ENCODE data around the gene RASGRP2. TPM values are rescaled to one million over a fixed set of nuclear protein-coding genes. Genes with fewer than 3 reads are reported as not detected.

Gene RASGRP2
- total and polyA plus RNA-seq, 10 donors = 148 to 283 (median 213) TPM

DNA sequence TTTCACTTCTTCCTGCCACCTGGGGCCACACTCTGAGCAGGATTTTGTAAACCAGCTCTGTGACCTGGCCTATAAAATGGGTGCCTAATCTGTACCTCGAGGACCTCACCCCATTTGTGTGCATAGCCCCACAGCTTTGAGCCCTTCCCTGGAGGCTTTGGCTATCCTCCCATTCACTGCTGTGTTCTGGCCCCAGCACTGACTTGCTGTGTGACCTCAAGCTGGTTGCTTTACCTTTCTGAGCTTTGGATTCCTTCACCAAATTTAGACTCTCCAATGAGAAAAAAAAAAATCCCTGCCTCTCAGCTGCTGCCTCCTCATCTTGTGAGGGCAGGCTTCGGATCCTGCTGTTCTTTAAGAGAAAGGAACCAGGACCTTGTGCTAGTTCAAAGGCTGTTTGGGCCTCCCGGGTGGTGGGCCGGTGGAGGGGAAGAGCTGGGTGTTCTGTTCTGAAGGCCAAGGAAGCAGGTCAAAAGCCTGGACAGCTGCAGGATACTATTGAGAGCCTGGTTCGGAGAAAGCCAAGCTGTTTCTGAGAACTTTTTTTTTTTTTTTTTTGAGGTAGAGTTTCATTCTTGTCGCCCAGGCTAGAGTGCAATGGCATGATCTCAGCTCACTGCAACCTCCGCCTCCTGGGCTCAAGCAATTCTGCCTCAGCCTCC, 16.9 kb upstream of the RASGRP2 start:
- peak; percentile 66 for DNase-seq
- no peaks in the 10 kb centered on the region for H3K9me3 ChIP-seq
- peak overlapping the region in 7 of 8 donors; percentile 6 to 91 (median 82) for H3K27ac ChIP-seq
- TF ChIP-seq, protein P1, sequence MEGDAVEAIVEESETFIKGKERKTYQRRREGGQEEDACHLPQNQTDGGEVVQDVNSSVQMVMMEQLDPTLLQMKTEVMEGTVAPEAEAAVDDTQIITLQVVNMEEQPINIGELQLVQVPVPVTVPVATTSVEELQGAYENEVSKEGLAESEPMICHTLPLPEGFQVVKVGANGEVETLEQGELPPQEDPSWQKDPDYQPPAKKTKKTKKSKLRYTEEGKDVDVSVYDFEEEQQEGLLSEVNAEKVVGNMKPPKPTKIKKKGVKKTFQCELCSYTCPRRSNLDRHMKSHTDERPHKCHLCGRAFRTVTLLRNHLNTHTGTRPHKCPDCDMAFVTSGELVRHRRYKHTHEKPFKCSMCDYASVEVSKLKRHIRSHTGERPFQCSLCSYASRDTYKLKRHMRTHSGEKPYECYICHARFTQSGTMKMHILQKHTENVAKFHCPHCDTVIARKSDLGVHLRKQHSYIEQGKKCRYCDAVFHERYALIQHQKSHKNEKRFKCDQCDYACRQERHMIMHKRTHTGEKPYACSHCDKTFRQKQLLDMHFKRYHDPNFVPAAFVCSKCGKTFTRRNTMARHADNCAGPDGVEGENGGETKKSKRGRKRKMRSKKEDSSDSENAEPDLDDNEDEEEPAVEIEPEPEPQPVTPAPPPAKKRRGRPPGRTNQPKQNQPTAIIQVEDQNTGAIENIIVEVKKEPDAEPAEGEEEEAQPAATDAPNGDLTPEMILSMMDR (IDR thresholded peaks at IDR 0.05 in 8 of 11, conservative IDR thresholded peaks at IDR 0.05 in 3 of 11) = no peak
- TF ChIP-seq POLR2AphosphoS5 (IDR thresholded peaks at IDR 0.05) (peak in 1 of 3 donors; percentile 49), POLR2A (IDR thresholded peaks at IDR 0.05) (no peak)
- intact Hi-C loops (cut with DNase I; ENCODE audit: low total_unique reads) = no loop called here
- WGBS, 5 donors = 62 to 74% (median 64%) methylated on average over 7 of the region's 7 CpGs
- H3K4me3 ChIP-seq = no peak overlapping the region
- peaks cover 55 to 80% (median 70%) of the 10 kb centered on the region in 6 donors for H3K4me1 ChIP-seq
- no peaks in the 10 kb centered on the region for H3K27me3 ChIP-seq (replicated peaks in 1 of 7)
- H3K36me3 ChIP-seq = peaks cover 0 to 61% (median 33%) of the 10 kb centered on the region in 6 donors

DNA sequence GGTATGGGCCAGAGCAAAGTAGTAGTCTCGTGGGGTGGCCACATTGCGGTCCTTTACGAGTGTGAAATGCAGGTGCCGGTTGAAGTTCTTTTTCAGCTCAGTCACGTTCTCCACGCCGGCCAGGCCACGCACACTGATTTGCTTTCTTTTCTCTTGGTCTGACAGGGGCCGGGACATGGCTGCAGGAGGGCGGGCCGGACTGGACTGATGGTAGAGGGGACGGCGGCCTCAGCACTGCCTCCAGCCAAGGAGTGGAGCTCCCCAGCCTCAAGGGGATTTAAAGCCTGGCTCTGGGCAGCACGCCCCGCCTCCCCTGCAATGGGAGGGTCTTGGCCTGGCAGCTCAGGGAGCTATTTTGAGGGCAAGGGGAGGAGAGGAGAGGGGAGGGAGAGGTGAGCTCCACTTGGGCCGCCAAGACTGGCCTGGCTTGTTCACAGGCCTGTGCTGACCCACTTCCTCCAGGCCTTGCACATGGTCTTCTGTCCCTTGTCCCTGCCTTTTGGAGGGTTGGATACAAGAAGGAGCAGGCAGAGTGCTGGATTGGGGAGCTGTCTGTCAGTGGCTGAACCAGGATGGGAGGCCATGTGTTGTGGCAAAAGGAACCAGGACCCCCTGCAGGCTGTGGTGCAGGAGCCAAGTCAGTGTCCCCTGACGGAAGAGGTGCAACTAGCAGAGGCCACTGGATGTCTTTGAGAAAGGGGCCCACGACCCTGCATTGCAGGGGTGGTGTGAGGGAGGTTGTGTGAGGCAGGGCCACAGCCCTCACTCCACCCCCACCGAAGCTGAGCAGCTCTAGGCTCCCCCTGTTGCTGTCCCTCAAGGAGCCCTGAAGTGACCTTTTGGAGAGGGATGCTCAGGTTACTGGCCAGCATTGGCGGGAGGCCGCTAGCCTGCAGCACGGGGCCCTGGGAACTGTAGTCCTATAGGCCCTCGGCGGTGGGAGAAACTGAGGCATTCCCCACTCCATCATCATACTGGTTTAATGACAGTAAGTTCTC, 16.1 kb upstream of the RASGRP2 start, which contains the start of gene PYGM:
PYGM (minus strand) TSS at position 253 of the 998 bp plus-strand sequence; CDS start at position 177, 76 bp downstream.
- TF ChIP-seq POLR2AphosphoS5 (IDR thresholded peaks at IDR 0.05) (peak; percentile 29 to 72 (median 51)), POLR2A (IDR thresholded peaks at IDR 0.05) (no peak)
- TF ChIP-seq, protein P1 (IDR thresholded peaks at IDR 0.05 in 8 of 11, conservative IDR thresholded peaks at IDR 0.05 in 3 of 11) = no peak
- H3K27me3 ChIP-seq (replicated peaks in 1 of 7) = no peaks in the 10 kb centered on the region
- 65 to 79% (median 76%) methylated on average over 21 to 24 of the region's 24 CpGs for WGBS, 5 donors
- H3K4me3 ChIP-seq = no peak within 1 kb of the TSS
- no peaks in the 10 kb centered on the region for H3K9me3 ChIP-seq
- peak; percentile 73 for DNase-seq
- H3K4me1 ChIP-seq = peaks cover 47 to 71% (median 61%) of the 10 kb centered on the region in 6 donors
- peak within 1 kb of the TSS in 6 of 8 donors; percentile 28 to 91 (median 82) for H3K27ac ChIP-seq
- peaks cover 0 to 52% (median 24%) of the 10 kb centered on the region in 6 donors for H3K36me3 ChIP-seq
- intact Hi-C loops (cut with DNase I; ENCODE audit: low total_unique reads) = no loop called here

DNA sequence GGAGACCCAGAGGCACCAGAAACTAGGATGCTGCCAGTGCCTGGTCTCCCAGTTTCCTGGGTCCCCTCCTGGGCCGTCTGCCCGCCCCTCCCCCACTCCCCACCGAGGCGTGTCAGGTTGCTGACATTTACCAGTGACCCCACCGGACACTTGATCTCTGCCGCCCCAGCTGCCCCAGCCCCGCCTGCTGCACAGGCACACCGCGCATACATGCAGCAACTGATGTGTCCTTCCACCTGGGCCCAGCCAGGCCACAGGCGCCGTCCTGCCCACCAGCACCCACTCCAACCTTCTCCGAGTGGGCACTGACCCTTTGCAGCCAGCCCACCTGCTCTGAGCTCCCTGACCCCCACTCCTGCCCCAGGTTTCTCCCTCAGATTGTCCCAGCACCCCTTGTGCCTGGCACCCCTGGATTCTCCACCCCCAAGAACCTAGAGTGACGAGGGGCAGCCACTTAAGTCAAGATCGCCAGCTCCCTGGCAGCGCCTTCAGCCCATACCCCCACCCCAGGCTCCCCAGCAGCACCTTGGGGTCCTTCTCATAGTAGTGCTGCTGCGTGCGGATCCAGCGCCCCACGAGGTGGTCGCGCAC, 15.3 kb upstream of the RASGRP2 start:
- Histone ChIP-seq H3K36me3 (peaks cover 0 to 49% (median 16%) of the 10 kb centered on the region in 6 donors), H3K4me3 (no peak overlapping the region), H3K9me3 (no peaks in the 10 kb centered on the region), H3K4me1 (peaks cover 39 to 63% (median 54%) of the 10 kb centered on the region in 6 donors), H3K27me3 (replicated peaks in 1 of 7) (no peaks in the 10 kb centered on the region), H3K27ac (peak overlapping the region in 6 of 8 donors; percentile 28 to 91 (median 82))
- DNase-seq = no peak
- 74 to 87% (median 78%) methylated on average over 20 to 21 of the region's 21 CpGs for WGBS, 5 donors
- intact Hi-C loops (cut with DNase I; ENCODE audit: low total_unique reads) = no loop called here
- TF ChIP-seq, protein P1 (IDR thresholded peaks at IDR 0.05 in 8 of 11, conservative IDR thresholded peaks at IDR 0.05 in 3 of 11) = no peak
- TF ChIP-seq POLR2AphosphoS5 (IDR thresholded peaks at IDR 0.05) = peak in 2 of 3 donors; percentile 26 to 77

Measured in spleen (tissue), 11 donors.